ENCODE data around the gene TTLL9.

GRCh38 chr20:31824554-31825313 is 45.7 kb upstream of the TTLL9 start:
- TF ChIP-seq CTCF (IDR thresholded peaks at IDR 0.05): no peak
- TF ChIP-seq POLR2AphosphoS5 (IDR thresholded peaks at IDR 0.05): no peak

All from prostate gland (tissue), 2 donors.